ENCODE measurements around the gene PIP5K1C.

The PIP5K1C gene

GRCh38 chr19:3695124-3695733 lies 5.0 kb downstream of the PIP5K1C start:
- TF ChIP-seq CTCF (IDR thresholded peaks at IDR 0.05), result no peak

- no peak for TF ChIP-seq CTCF (IDR thresholded peaks at IDR 0.05)
Measured at GRCh38 chr19:3694361-3695123, 5.7 kb downstream of the PIP5K1C start.

GRCh38 chr19:3693025-3693925 lies 7.0 kb downstream of the PIP5K1C start:
- TF ChIP-seq CTCF (IDR thresholded peaks at IDR 0.05), result no peak

GRCh38 chr19:3692141-3693024 lies 7.9 kb downstream of the PIP5K1C start:
- TF ChIP-seq CTCF (IDR thresholded peaks at IDR 0.05), result peak; percentile 48

- no peak for TF ChIP-seq CTCF (IDR thresholded peaks at IDR 0.05)
Measured at GRCh38 chr19:3691726-3692125, 8.5 kb downstream of the PIP5K1C start.

- TF ChIP-seq CTCF (IDR thresholded peaks at IDR 0.05), result no peak
Measured at GRCh38 chr19:3691372-3691716, 8.9 kb downstream of the PIP5K1C start.

Data from LNCAP (cell line).